OCI-LY7 (cell line): ENCODE data around the gene BBS9. TPM values are rescaled to one million over a fixed set of nuclear protein-coding genes. Genes with fewer than 3 reads are reported as not detected.

Source experiments
- BruUV-seq: library from RNA; stranded (reverse); fragments of 400-500 nt; replicated peaks from 2 replicates; lab custom pipeline; 2021; lab: Mats Ljungman, UMichigan
- CTCF ChIA-PET: fragments of 300-600 bp; sonication (Branson Sonifier 250); formaldehyde crosslinking; loops from one replicate; lab custom pipeline; 2022; ENCODE audit warnings: antibody characterized with exemption; ENCODE audit not compliant: unreplicated experiment; lab: Charles Lee
- POLR2A ChIA-PET: fragments of 300-600 bp; sonication (Branson Sonifier 250); formaldehyde crosslinking; loops from one replicate; lab custom pipeline; 2022; ENCODE audit warnings: antibody characterized with exemption; lab: Charles Lee
- DNase-seq: peaks from one replicate; pipeline ENCODE4 v3.0.0-alpha.2; 2015; ENCODE audit warnings: low spot score
- H2AFZ ChIP-seq: fragments of 200-600 bp; sonication (generic), shearing (Covaris generic); 2 replicates; pipeline ENCODE4 v1.6.1; 2014; ENCODE audit warnings: mild to moderate bottlenecking, antibody characterized with exemption, low read length, moderate library complexity
- H3K27ac ChIP-seq: fragments of 200-600 bp; sonication (generic); 2 replicates; pipeline ENCODE4 v1.5.1; 2014; ENCODE audit warnings: mixed run types, low read depth, mild to moderate bottlenecking, moderate library complexity, low read length, inconsistent platforms; ENCODE audit not compliant: poor library complexity, severe bottlenecking
- H3K36me3 ChIP-seq: fragments of 200-600 bp; sonication (generic); 2 replicates; pipeline ENCODE4 v1.6.1; 2014; ENCODE audit warnings: mild to moderate bottlenecking, antibody characterized with exemption, low read length, moderate library complexity, mixed read lengths; ENCODE audit not compliant: insufficient read depth
- H3K4me1 ChIP-seq: fragments of 200-600 bp; sonication (generic); 2 replicates; pipeline ENCODE4 v1.5.1; 2014; ENCODE audit warnings: mild to moderate bottlenecking, low read length; ENCODE audit not compliant: insufficient read depth, poor library complexity, severe bottlenecking
- H3K4me2 ChIP-seq: fragments of 200-600 bp; sonication (generic); 2 replicates; pipeline ENCODE4 v1.6.1; 2014; ENCODE audit warnings: mild to moderate bottlenecking, low read length
- H3K4me3 ChIP-seq: fragments of 200-600 bp; sonication (generic); 2 replicates; pipeline ENCODE4 v1.5.1; 2014; ENCODE audit warnings: mild to moderate bottlenecking, low read depth, low read length; ENCODE audit not compliant: poor library complexity, severe bottlenecking
- H3K79me2 ChIP-seq: fragments of 200-600 bp; sonication (generic); 2 replicates; pipeline ENCODE4 v1.6.1; 2016; ENCODE audit warnings: low read depth, mild to moderate bottlenecking, low read length, moderate library complexity, mixed read lengths; ENCODE audit not compliant: insufficient read depth
- H3K9me2 ChIP-seq: fragments of 200-600 bp; sonication (generic); 2 replicates; pipeline ENCODE4 v1.6.1; 2016; ENCODE audit warnings: mild to moderate bottlenecking, low read length, mixed read lengths; ENCODE audit not compliant: insufficient read depth
- H3K9me3 ChIP-seq: fragments of 200-600 bp; sonication (generic); 2 replicates; pipeline ENCODE4 v1.6.1; 2014; ENCODE audit warnings: mild to moderate bottlenecking, mixed run types, low read length, mixed read lengths
- H4K20me1 ChIP-seq: fragments of 200-600 bp; sonication (generic); 2 replicates; pipeline ENCODE4 v1.6.1; 2014; ENCODE audit warnings: mild to moderate bottlenecking, antibody characterized with exemption, low read length, moderate library complexity, mixed read lengths; ENCODE audit not compliant: insufficient read depth
- CTCF ChIP-seq: fragments of 200-600 bp; sonication (generic); conservative IDR thresholded peaks from 2 replicates; pipeline ENCODE4 v1.5.1; 2014; ENCODE audit warnings: mild to moderate bottlenecking, antibody characterized with exemption, low read length, moderate library complexity, mixed read lengths
- EZH2phosphoT487 ChIP-seq: fragments of 200-600 bp; sonication (generic); IDR thresholded peaks from 2 replicates; pipeline ENCODE4 v1.6.1; 2018; ENCODE audit warnings: low read depth, borderline replicate concordance, mild to moderate bottlenecking, mixed run types, antibody characterized with exemption, low read length, moderate library complexity, mixed read lengths
- intact Hi-C: fragments of 100-400 bp; cut with micrococcal nuclease; formaldehyde crosslinking; loops from one replicate; pipeline ENCODE4 v1.10.0; 2022; ENCODE audit not compliant: unreplicated experiment
- total RNA-seq, 2 experiments: library from RNA; depleted of rRNA in 1 of 2; stranded (reverse); fragments of >200 nt in 1 of 2; shearing (Covaris generic) in 1 of 2; gene quantifications; 2 replicates each; pipeline ENCODE4 v1.2.3, GENCODE V29; 2014 to 2022

BBS9 gene
- total RNA-seq, 2 experiments from 2014 or later: 6.8 to 14.8 TPM

- BruUV-seq: no TSS peak
- DNase-seq: no peak
- no peaks in the 10 kb centered on the region for H4K20me1 ChIP-seq
- POLR2A ChIA-PET: interaction anchor here (0.7 to 1.1 kb wide), 2 partner anchors 9 to 1300 kb away, joined by 3 read pairs; no protein-coding TSS in a partner anchor
- no peak overlapping the region for H3K27ac ChIP-seq
- no peaks in the 10 kb centered on the region for H3K9me2 ChIP-seq
- CTCF ChIA-PET: no interaction called here
- no peaks in the 10 kb centered on the region for H3K9me3 ChIP-seq
- intact Hi-C loops: no loop called here
- H3K4me2 ChIP-seq: no peak overlapping the region
- no peak overlapping the region for H2AFZ ChIP-seq
- no peak overlapping the region for H3K4me3 ChIP-seq
- no peaks in the 10 kb centered on the region for H3K36me3 ChIP-seq
- H3K4me1 ChIP-seq: no peaks in the 10 kb centered on the region
- H3K79me2 ChIP-seq: no peaks in the 10 kb centered on the region
- no peak for TF ChIP-seq EZH2phosphoT487
- TF ChIP-seq CTCF: no peak
These were observed 357.3 kb downstream of the BBS9 start for GRCh38 chr7:33486633-33487032.

- Histone ChIP-seq H3K9me3 (no peaks in the 10 kb centered on the region), H3K36me3 (no peaks in the 10 kb centered on the region), H3K79me2 (no peaks in the 10 kb centered on the region), H3K4me3 (no peak overlapping the region), H3K9me2 (no peaks in the 10 kb centered on the region), H3K4me1 (no peaks in the 10 kb centered on the region), H2AFZ (no peak overlapping the region), H3K4me2 (no peak overlapping the region), H4K20me1 (no peaks in the 10 kb centered on the region), H3K27ac (no peak overlapping the region)
- BruUV-seq: no TSS peak
- CTCF ChIA-PET: no interaction called here
- POLR2A ChIA-PET: no interaction called here
- TF ChIP-seq EZH2phosphoT487 (no peak), CTCF (no peak)
- intact Hi-C loops: no loop called here
- peak; percentile 4 for DNase-seq
These were observed 358.8 kb downstream of the BBS9 start for GRCh38 chr7:33487998-33488682.

GRCh38 chr7:33494474-33494873 is 365.1 kb downstream of the BBS9 start:
- TF ChIP-seq CTCF: no peak
- no peak for TF ChIP-seq EZH2phosphoT487
- Histone ChIP-seq H3K79me2 (no peaks in the 10 kb centered on the region), H3K27ac (no peak overlapping the region), H3K36me3 (no peaks in the 10 kb centered on the region), H3K9me2 (no peaks in the 10 kb centered on the region), H2AFZ (no peak overlapping the region), H3K4me2 (no peak overlapping the region), H3K4me3 (no peak overlapping the region), H4K20me1 (no peaks in the 10 kb centered on the region), H3K4me1 (no peaks in the 10 kb centered on the region), H3K9me3 (no peaks in the 10 kb centered on the region)
- intact Hi-C loops: no loop called here
- no peak for DNase-seq
- POLR2A ChIA-PET: no interaction called here
- no TSS peak for BruUV-seq
- CTCF ChIA-PET: no interaction called here
